HepG2 (cell line): ENCODE data around the gene C7orf57. TPM values are rescaled to one million over a fixed set of nuclear protein-coding genes. Genes with fewer than 3 reads are reported as not detected.

Experiments used
- ATF7-NPFF ChIP-seq: sonication (generic); formaldehyde crosslinking; IDR thresholded peaks from 2 replicates; pipeline ENCODE4 v1.8.1; 2023; ENCODE audit warnings: mild to moderate bottlenecking, low read depth, missing genetic modification reagents, moderate library complexity
- FOXK1 ChIP-seq: sonication (generic); formaldehyde crosslinking; IDR thresholded peaks from 2 replicates; pipeline ENCODE4 v1.4.0; 2020; ENCODE audit warnings: low read depth, missing genetic modification reagents, borderline replicate concordance
- FOXO1 ChIP-seq: sonication (generic); formaldehyde crosslinking; IDR thresholded peaks from 2 replicates; pipeline ENCODE4 v1.4.0; 2020; ENCODE audit warnings: missing genetic modification reagents
- GATAD2A ChIP-seq: IDR thresholded peaks from 2 replicates; pipeline ENCODE4 v1.6.1; 2016
- GPBP1L1 ChIP-seq: sonication (generic); formaldehyde crosslinking; IDR thresholded peaks from 2 replicates; pipeline ENCODE4 v1.5.0; 2020; ENCODE audit warnings: mild to moderate bottlenecking, missing genetic modification reagents
- HES4 ChIP-seq: sonication (generic); formaldehyde crosslinking; IDR thresholded peaks from 2 replicates; pipeline ENCODE4 v1.9.0; 2021; ENCODE audit warnings: mild to moderate bottlenecking, missing genetic modification reagents, borderline replicate concordance
- KDM4B ChIP-seq: sonication (generic); formaldehyde crosslinking; IDR thresholded peaks from 2 replicates; pipeline ENCODE4 v1.4.0; 2020; ENCODE audit warnings: missing genetic modification reagents
- KDM5B ChIP-seq: sonication (generic); formaldehyde crosslinking; IDR thresholded peaks from 2 replicates; pipeline ENCODE4 v1.4.0; 2020; ENCODE audit warnings: missing genetic modification reagents, mild to moderate bottlenecking, borderline replicate concordance
- MAX ChIP-seq: IDR thresholded peaks from 2 replicates; pipeline ENCODE4 v1.6.1; 2012; ENCODE audit warnings: inconsistent platforms
- MLX ChIP-seq: IDR thresholded peaks from 2 replicates; pipeline ENCODE4 v1.6.1; 2016
- MTA1 ChIP-seq: sonication (generic); formaldehyde crosslinking; IDR thresholded peaks from 2 replicates; pipeline ENCODE4 v1.4.0; 2020; ENCODE audit warnings: missing genetic modification reagents, mild to moderate bottlenecking, borderline replicate concordance
- PATZ1 ChIP-seq: sonication (generic); formaldehyde crosslinking; IDR thresholded peaks from 2 replicates; pipeline ENCODE4 v1.4.0; 2020; ENCODE audit warnings: missing genetic modification reagents
- PAXIP1 ChIP-seq: sonication (generic); formaldehyde crosslinking; conservative IDR thresholded peaks from 2 replicates; pipeline ENCODE4 v1.4.0; 2020; ENCODE audit warnings: mild to moderate bottlenecking, missing genetic modification reagents, moderate library complexity
- ZBTB2 ChIP-seq: sonication (generic); formaldehyde crosslinking; IDR thresholded peaks from 2 replicates; pipeline ENCODE4 v1.8.0; 2022; ENCODE audit warnings: low read depth, missing genetic modification reagents
- ZNF501 ChIP-seq: sonication (generic); formaldehyde crosslinking; IDR thresholded peaks from 2 replicates; pipeline ENCODE4 v1.5.1; 2020; ENCODE audit warnings: mild to moderate bottlenecking, moderate library complexity, missing genetic modification reagents
- ZNF530 ChIP-seq: sonication (generic); formaldehyde crosslinking; IDR thresholded peaks from 2 replicates; pipeline ENCODE4 v1.5.0; 2020; ENCODE audit warnings: low read depth, mild to moderate bottlenecking, missing genetic modification reagents
- ZNF556 ChIP-seq: sonication (generic); formaldehyde crosslinking; IDR thresholded peaks from 2 replicates; pipeline ENCODE4 v1.4.0; 2020; ENCODE audit warnings: mild to moderate bottlenecking, missing genetic modification reagents, borderline replicate concordance
- ZNF691 ChIP-seq: sonication (generic); formaldehyde crosslinking; IDR thresholded peaks from 2 replicates; pipeline ENCODE4 v1.4.0; 2020; ENCODE audit warnings: missing genetic modification reagents, low read depth, mild to moderate bottlenecking, borderline replicate concordance
- polyA plus RNA-seq, 8 experiments: library from polyadenylated mRNA; depleted of rRNA in 3 of 8; stranded (reverse) in 7 of 8; unstranded in 1 of 8; fragments of >200 nt; fragmentation: Illumina TruSeq in 4 of 8; extraction: Trizol in 4 of 8; gene quantifications; 2 replicates each; pipeline versions ENCODE4 v1.2.1 to v1.2.3, GENCODE V29; 2011 to 2016; ENCODE audit warnings: low read depth in 4 of 8, missing spikeins in 1 of 8, mixed read lengths in 1 of 8; ENCODE audit not compliant: insufficient read depth in 1 of 8
- total RNA-seq, 5 experiments: library from RNA; depleted of rRNA; stranded (reverse); fragments of >200 nt; fragmentation: Illumina TruSeq; extraction: Trizol; gene quantifications; 2 replicates each; pipeline ENCODE4 v1.2.3, GENCODE V29; 2016; ENCODE audit warnings: low read depth in 1 of 5

The C7orf57 gene
- total and polyA plus RNA-seq, 2 of the 13 experiments (the other 11 are each of a cell fraction or from before 2014, with no cell fraction given): not detected

- TF ChIP-seq PAXIP1 (CRISPR knock-in tag): peak; percentile 30; the same call in 1 of the 2 replicates
- TF ChIP-seq GPBP1L1: no peak
- TF ChIP-seq MLX (CRISPR knock-in tag): 0 out of 2 replicates have a peak, but pooled peaks have one; percentile 37
- peak; percentile 66; the same call in 1 of the 2 replicates for TF ChIP-seq ZNF691 (CRISPR knock-in tag)
- TF ChIP-seq FOXK1 (CRISPR knock-in tag): peak; percentile 39; the same call in 1 of the 2 replicates
- TF ChIP-seq KDM4B (CRISPR knock-in tag): no peak
- no peak for TF ChIP-seq ZBTB2 (CRISPR knock-in tag)
- 0 out of 2 replicates have a peak, but pooled peaks have one; percentile 9 for TF ChIP-seq FOXO1 (CRISPR knock-in tag)
- peak; percentile 67 for TF ChIP-seq ZNF501
- peak; percentile 49; the same call in 1 of the 2 replicates for TF ChIP-seq HES4 (CRISPR knock-in tag)
- 0 out of 2 replicates have a peak, but pooled peaks have one; percentile 62 for TF ChIP-seq ZNF556 (CRISPR knock-in tag)
- no peak for TF ChIP-seq ZNF530 (CRISPR knock-in tag)
- TF ChIP-seq KDM5B (CRISPR knock-in tag): no peak; the same call in 1 of the 2 replicates
- peak; percentile 47; the same call in 1 of the 2 replicates for TF ChIP-seq MAX
- 0 out of 2 replicates have a peak, but pooled peaks have one; percentile 36 for TF ChIP-seq GATAD2A (CRISPR knock-in tag)
- peak; percentile 50; the same call in 1 of the 2 replicates for TF ChIP-seq PATZ1 (CRISPR knock-in tag)
- TF ChIP-seq ATF7-NPFF (CRISPR knock-in tag): no peak
- TF ChIP-seq MTA1 (CRISPR knock-in tag): peak; percentile 50; the same call in 1 of the 2 replicates
Measured at GRCh38 chr7:47991741-47992311, 43.5 kb upstream of the C7orf57 start (continued).
